Nucleus accumbens (tissue), 56 donors: Measurements from ENCODE around the gene RIN3.

Experiments
- DNase-seq, 56 donors: peaks; one replicate each; lab custom pipeline; 2025; lab: John Stamatoyannopoulos, UW

Gene RIN3

GRCh38 chr14:92570674-92571262 lies 57.2 kb downstream of the RIN3 start:
- no peak for DNase-seq

- DNase-seq: no peak
These were observed 58.5 kb downstream of the RIN3 start for GRCh38 chr14:92572050-92572449.

- DNase-seq: no peak
These were observed 60.3 kb downstream of the RIN3 start for GRCh38 chr14:92573761-92574498.

- DNase-seq: no peak
These were observed 61.6 kb downstream of the RIN3 start for GRCh38 chr14:92575061-92575747.

- DNase-seq: no peak
These were observed 62.2 kb downstream of the RIN3 start for GRCh38 chr14:92575748-92576303.

- no peak for DNase-seq
These were observed 63.8 kb downstream of the RIN3 start for GRCh38 chr14:92577321-92577742.

GRCh38 chr14:92578511-92578910 lies 64.9 kb downstream of the RIN3 start:
- DNase-seq: no peak

GRCh38 chr14:92579244-92579936 lies 65.8 kb downstream of the RIN3 start:
- no peak for DNase-seq

GRCh38 chr14:92581206-92581605 lies 67.6 kb downstream of the RIN3 start:
- DNase-seq: no peak

GRCh38 chr14:92581966-92582566 lies 68.5 kb downstream of the RIN3 start:
- DNase-seq: no peak

- DNase-seq: no peak
These were observed 69.3 kb downstream of the RIN3 start for GRCh38 chr14:92582706-92583452.

- no peak for DNase-seq
These were observed 70.6 kb downstream of the RIN3 start for GRCh38 chr14:92584220-92584619.

GRCh38 chr14:92584816-92585215 lies 71.2 kb downstream of the RIN3 start:
- no peak for DNase-seq

GRCh38 chr14:92585981-92586937 lies 72.7 kb downstream of the RIN3 start:
- no peak for DNase-seq

GRCh38 chr14:92586963-92587699 lies 73.5 kb downstream of the RIN3 start:
- no peak for DNase-seq

- no peak for DNase-seq
These were observed 74.1 kb downstream of the RIN3 start for GRCh38 chr14:92587700-92588085.

GRCh38 chr14:92589213-92589852 lies 75.8 kb downstream of the RIN3 start:
- DNase-seq: no peak
